SK-N-SH treated with all-trans-retinoic acid at 6 μM for 48 hours (cell line): ENCODE results near the gene LAG3.

Source experiments
- ATAC-seq: fragments of 200-7000 bp; cut with Tn5 transposase; 3 replicates; pipeline ENCODE4 v1.9.1; 2020; ENCODE audit warnings: mild to moderate bottlenecking, moderate library complexity
- ARNTL ChIP-seq: fragments of 450-650 bp; formaldehyde crosslinking; IDR thresholded peaks from 2 replicates; pipeline ENCODE4 v1.5.0; 2020; ENCODE audit warnings: low read depth, mild to moderate bottlenecking, moderate library complexity, borderline replicate concordance
- BACH2 ChIP-seq: fragments of 250-450 bp; sonication (Bioruptor Pico); IDR thresholded peaks from 2 replicates; pipeline ENCODE4 v1.9.0; 2021; ENCODE audit warnings: mild to moderate bottlenecking, borderline replicate concordance
- CREB5 ChIP-seq: fragments of 250-450 bp; sonication (Bioruptor Pico); IDR thresholded peaks from 2 replicates; pipeline ENCODE4 v1.5.1; 2020; ENCODE audit warnings: low read depth, mild to moderate bottlenecking, moderate library complexity
- CSDC2 ChIP-seq: fragments of 250-450 bp; sonication (Bioruptor Pico); IDR thresholded peaks from 2 replicates; pipeline ENCODE4 v1.5.0; 2020; ENCODE audit warnings: mild to moderate bottlenecking, moderate library complexity
- CSRNP3 ChIP-seq: fragments of 250-450 bp; sonication (Bioruptor Pico); IDR thresholded peaks from 2 replicates; pipeline ENCODE4 v1.5.1; 2021; ENCODE audit warnings: mild to moderate bottlenecking, moderate library complexity
- ESRRG ChIP-seq: fragments of 250-450 bp; sonication (Bioruptor Pico); IDR thresholded peaks from 2 replicates; pipeline ENCODE4 v1.6.1; 2021; ENCODE audit warnings: mild to moderate bottlenecking
- GLIS3 ChIP-seq: fragments of 250-450 bp; sonication (Bioruptor Pico); IDR thresholded peaks from 2 replicates; pipeline ENCODE4 v1.5.0; 2020; ENCODE audit warnings: mild to moderate bottlenecking, moderate library complexity
- ISL1 ChIP-seq: fragments of 250-450 bp; sonication (Bioruptor Pico); IDR thresholded peaks from 2 replicates; pipeline ENCODE4 v2.1.2; 2022; ENCODE audit warnings: mild to moderate bottlenecking, moderate library complexity
- OSR1 ChIP-seq: fragments of 250-450 bp; sonication (Bioruptor Pico); IDR thresholded peaks from 2 replicates; pipeline ENCODE4 v1.8.0; 2022; ENCODE audit warnings: moderate library complexity, mild to moderate bottlenecking, inconsistent platforms
- PATZ1 ChIP-seq: fragments of 250-450 bp; sonication (Bioruptor Pico); IDR thresholded peaks from 2 replicates; pipeline ENCODE4 v1.8.0; 2020; ENCODE audit warnings: mild to moderate bottlenecking, moderate library complexity, borderline replicate concordance
- POU6F1 ChIP-seq: fragments of 250-450 bp; sonication (Bioruptor Pico); IDR thresholded peaks from 2 replicates; pipeline ENCODE4 v1.8.0; 2021; ENCODE audit warnings: low read depth, mild to moderate bottlenecking, moderate library complexity, borderline replicate concordance
- PPARA ChIP-seq: fragments of 250-450 bp; sonication (Bioruptor Pico); IDR thresholded peaks from 2 replicates; pipeline ENCODE4 v1.5.0; 2020; ENCODE audit warnings: mild to moderate bottlenecking, borderline replicate concordance
- RARB ChIP-seq: fragments of 250-450 bp; sonication (Bioruptor Pico); IDR thresholded peaks from 2 replicates; pipeline ENCODE4 v1.8.0; 2021; ENCODE audit warnings: mild to moderate bottlenecking, moderate library complexity
- SNAI2 ChIP-seq: fragments of 250-450 bp; sonication (Bioruptor Pico); IDR thresholded peaks from 2 replicates; pipeline ENCODE4 v1.5.0; 2020; ENCODE audit warnings: mild to moderate bottlenecking, moderate library complexity
- TCF4 ChIP-seq: fragments of 250-450 bp; sonication (Bioruptor Pico); IDR thresholded peaks from 2 replicates; pipeline ENCODE4 v1.8.0; 2021; ENCODE audit warnings: mild to moderate bottlenecking, moderate library complexity, borderline replicate concordance
- TOX ChIP-seq: fragments of 250-450 bp; sonication (Bioruptor Pico); IDR thresholded peaks from 2 replicates; pipeline ENCODE4 v1.8.0; 2021; ENCODE audit warnings: mild to moderate bottlenecking, moderate library complexity, borderline replicate concordance
- TSHZ2 ChIP-seq: fragments of 250-450 bp; sonication (Bioruptor Pico); IDR thresholded peaks from 2 replicates; pipeline ENCODE4 v1.5.0; 2020; ENCODE audit warnings: mild to moderate bottlenecking, moderate library complexity
- ZC3H10 ChIP-seq: fragments of 250-450 bp; sonication (Bioruptor Pico); IDR thresholded peaks from 2 replicates; pipeline ENCODE4 v1.5.1; 2021; ENCODE audit warnings: mild to moderate bottlenecking, moderate library complexity
- ZFP3 ChIP-seq: fragments of 250-450 bp; sonication (Bioruptor Pico); IDR thresholded peaks from 2 replicates; pipeline ENCODE4 v1.5.0; 2020; ENCODE audit warnings: mild to moderate bottlenecking, moderate library complexity
- ZNF565 ChIP-seq: fragments of 450-650 bp; formaldehyde crosslinking; conservative IDR thresholded peaks from 2 replicates; pipeline ENCODE4 v1.5.0; 2020; ENCODE audit warnings: low read depth, mild to moderate bottlenecking, moderate library complexity
- ZNF70 ChIP-seq: fragments of 450-650 bp; formaldehyde crosslinking; IDR thresholded peaks from 2 replicates; pipeline ENCODE4 v1.5.0; 2020; ENCODE audit warnings: mild to moderate bottlenecking, moderate library complexity
- ZNF8 ChIP-seq: fragments of 450-650 bp; formaldehyde crosslinking; IDR thresholded peaks from 2 replicates; pipeline ENCODE4 v1.5.0; 2020; ENCODE audit warnings: mild to moderate bottlenecking, moderate library complexity

LAG3 gene

GRCh38 chr12:6818645-6819044 is 46.3 kb downstream of the LAG3 start:
- TF ChIP-seq PATZ1 (no peak), ZFP3 (CRISPR knock-in tag) (no peak), POU6F1 (CRISPR knock-in tag) (no peak), TCF4 (CRISPR knock-in tag) (no peak), TOX (CRISPR knock-in tag) (no peak), ZC3H10 (CRISPR knock-in tag) (no peak), ZNF8 (CRISPR knock-in tag) (no peak), RARB (CRISPR knock-in tag) (no peak), ARNTL (no peak), CSDC2 (no peak), BACH2 (CRISPR knock-in tag) (no peak), GLIS3 (CRISPR knock-in tag) (no peak), SNAI2 (CRISPR knock-in tag) (no peak), ISL1 (CRISPR knock-in tag) (no peak), OSR1 (CRISPR knock-in tag) (no peak), TSHZ2 (no peak), CSRNP3 (CRISPR knock-in tag) (no peak), ESRRG (CRISPR knock-in tag) (no peak), PPARA (CRISPR knock-in tag) (no peak), ZNF70 (CRISPR knock-in tag) (no peak)
- no peak for ATAC-seq

GRCh38 chr12:6819106-6820030 is 47.0 kb downstream of the LAG3 start:
- ATAC-seq: no peak
- no peak for TF ChIP-seq BACH2 (CRISPR knock-in tag)
- TF ChIP-seq PPARA (CRISPR knock-in tag): no peak
- TF ChIP-seq SNAI2 (CRISPR knock-in tag): no peak
- TF ChIP-seq TSHZ2: no peak
- no peak for TF ChIP-seq ZC3H10 (CRISPR knock-in tag)
- no peak for TF ChIP-seq CREB5 (CRISPR knock-in tag)
- TF ChIP-seq ZFP3 (CRISPR knock-in tag): no peak
- TF ChIP-seq RARB (CRISPR knock-in tag): no peak
- no peak for TF ChIP-seq GLIS3 (CRISPR knock-in tag)
- TF ChIP-seq TCF4 (CRISPR knock-in tag): no peak
- no peak for TF ChIP-seq CSDC2
- TF ChIP-seq ZNF565 (CRISPR knock-in tag): no peak
- TF ChIP-seq ISL1 (CRISPR knock-in tag): no peak
